GM18870 (cell line): ENCODE measurements around the gene CHRM5.

Experiments
- ATAC-seq: cut with Tn5 transposase; IDR thresholded peaks from one replicate; pipeline ENCODE4 v1.9.1; 2021; ENCODE audit warnings: moderate library complexity; ENCODE audit not compliant: unreplicated experiment

CHRM5 gene

GRCh38 chr15:34084086-34084485 lies 115.8 kb downstream of the CHRM5 start:
- ATAC-seq = no peak

- ATAC-seq = no peak
Observed at GRCh38 chr15:34085746-34086145, 117.4 kb downstream of the CHRM5 start.

DNA sequence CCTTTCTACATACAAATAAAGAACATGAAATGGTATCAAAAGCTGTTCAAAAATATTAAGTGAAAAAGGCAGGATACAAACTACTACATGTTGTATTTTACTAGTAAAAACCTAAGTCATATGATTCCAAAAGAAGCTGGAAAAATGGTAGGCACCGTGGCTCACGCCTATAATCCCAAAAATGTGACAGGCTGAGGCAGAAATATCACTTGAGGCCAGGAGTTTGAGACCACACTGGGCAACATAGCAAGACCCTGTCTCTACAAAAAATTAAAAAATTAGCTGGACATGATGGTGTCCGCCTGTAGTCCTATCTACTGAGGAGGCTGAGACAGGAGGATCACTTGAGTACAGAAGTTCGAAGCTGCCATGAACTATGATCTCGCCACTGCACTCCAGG lies 131.6 kb downstream of the CHRM5 start:
- no peak for ATAC-seq

GRCh38 chr15:34101366-34102174 lies 133.3 kb downstream of the CHRM5 start, which contains the start of the genes EMC7 and PGBD4:
EMC7 (minus strand) TSS chr15:34101862; CDS start chr15:34101839, 23 bp downstream.
PGBD4 (plus strand) TSS chr15:34102083; CDS start chr15:34102532, 449 bp downstream.
- ATAC-seq = peak; percentile 93

DNA sequence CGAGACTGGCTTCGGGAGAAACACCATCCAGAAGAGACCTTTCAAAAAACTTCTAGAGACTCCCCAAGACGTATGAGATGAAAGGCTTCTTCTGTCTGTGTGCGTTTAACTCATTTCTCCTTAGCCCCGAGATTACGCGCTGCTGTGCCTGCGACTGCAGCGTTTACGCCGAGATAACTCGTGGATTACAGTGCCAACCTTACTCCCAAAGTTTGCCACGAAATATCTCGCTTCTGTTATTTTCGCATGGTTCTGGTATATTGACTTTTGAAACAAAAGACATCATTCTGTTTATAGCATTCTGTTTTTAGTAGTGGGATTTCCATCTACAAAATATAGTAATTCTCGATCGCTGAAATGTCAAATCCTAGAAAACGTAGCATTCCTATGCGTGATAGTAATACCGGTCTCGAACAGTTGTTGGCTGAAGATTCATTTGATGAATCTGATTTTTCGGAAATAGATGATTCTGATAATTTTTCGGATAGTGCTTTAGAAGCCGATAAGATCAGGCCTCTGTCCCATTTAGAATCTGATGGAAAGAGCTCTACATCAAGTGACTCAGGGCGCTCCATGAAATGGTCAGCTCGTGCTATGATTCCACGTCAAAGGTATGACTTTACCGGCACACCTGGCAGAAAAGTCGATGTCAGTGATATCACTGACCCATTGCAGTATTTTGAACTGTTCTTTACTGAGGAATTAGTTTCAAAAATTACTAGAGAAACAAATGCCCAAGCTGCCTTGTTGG lies 134.1 kb downstream of the CHRM5 start:
- ATAC-seq = no peak

DNA sequence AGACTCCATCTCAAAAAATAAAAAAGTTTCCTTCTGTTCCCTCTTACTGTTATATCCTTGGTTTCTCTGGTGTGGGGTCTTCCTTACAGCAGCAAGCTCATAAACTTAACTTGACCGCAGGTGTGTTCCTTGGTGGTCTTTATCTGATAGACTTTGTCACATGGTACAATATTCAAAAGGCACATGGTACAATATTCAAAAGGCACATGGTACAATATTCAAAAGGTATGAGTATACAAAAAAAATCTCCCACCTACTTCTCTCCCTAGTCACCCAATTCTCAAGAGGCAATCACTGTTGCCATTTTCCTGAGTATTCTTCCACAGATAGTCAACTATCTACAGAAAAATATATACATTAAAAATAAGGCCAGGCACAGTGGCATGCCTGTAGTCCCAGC lies 138.1 kb downstream of the CHRM5 start:
- no peak for ATAC-seq

- no peak for ATAC-seq
Observed at GRCh38 chr15:34107315-34107714, 139.0 kb downstream of the CHRM5 start.

DNA sequence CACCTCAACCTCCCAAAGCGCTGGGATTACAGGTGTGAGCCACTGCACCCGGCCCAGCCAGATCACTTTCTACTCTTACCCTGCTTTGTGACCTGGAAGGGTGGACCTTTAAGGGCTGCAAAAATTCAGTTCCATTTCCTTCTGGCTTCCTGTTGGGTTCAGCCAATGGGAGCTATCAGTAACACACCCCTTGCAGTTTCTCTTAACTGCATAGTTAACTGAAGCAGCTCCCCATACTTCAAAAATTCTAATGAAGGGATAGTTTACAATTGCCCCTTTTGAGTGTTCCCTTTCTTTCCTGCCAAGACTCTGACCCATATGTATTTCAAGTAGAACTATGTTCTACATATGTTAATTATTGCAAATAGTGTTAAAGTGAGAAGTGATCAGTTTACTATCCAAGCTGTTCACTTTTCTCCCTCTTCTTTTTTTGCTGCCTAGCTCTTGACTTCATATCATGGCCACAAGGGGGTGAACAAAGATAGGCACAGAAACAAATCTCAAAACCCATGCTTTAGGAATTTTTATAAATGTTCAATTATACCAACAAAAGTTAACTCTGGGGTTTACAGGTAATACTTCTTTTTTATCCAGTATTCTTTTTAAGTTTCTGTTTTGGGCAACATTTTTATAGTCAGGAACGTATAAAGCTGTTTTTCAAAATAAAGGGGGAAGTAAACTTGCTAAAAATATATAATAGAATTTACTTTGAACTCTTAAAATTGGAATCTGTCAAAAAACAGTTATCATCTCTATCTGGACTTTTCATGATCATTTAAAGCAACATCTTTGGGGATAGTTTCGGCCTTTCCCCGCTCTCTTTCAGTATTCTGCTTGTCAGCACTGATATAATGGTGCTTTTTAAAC lies 141.7 kb downstream of the CHRM5 start:
- no peak for ATAC-seq

- ATAC-seq = no peak
Observed at GRCh38 chr15:34111488-34111887, 143.2 kb downstream of the CHRM5 start.

DNA sequence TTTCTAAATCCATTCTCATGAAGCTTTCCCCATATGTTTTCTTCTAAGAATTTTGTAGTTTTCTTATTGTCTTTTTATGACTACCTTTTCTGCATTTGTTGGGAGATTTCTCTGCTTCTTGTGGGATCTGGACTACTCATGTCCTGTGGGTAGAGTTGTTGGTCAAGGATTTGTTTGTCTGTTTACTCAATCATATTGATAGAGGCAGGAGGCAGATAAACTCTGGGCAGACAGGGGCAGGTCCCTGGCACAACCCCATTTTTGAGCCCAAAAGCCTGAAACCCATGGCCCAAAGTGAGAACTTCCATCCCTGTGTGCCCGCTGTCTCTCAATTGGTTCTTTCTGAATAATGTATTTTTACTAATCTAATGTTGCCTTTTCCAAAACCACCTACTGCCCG lies 145.9 kb downstream of the CHRM5 start:
- no peak for ATAC-seq

GRCh38 chr15:34114739-34115138 lies 146.4 kb downstream of the CHRM5 start:
- ATAC-seq = no peak

DNA sequence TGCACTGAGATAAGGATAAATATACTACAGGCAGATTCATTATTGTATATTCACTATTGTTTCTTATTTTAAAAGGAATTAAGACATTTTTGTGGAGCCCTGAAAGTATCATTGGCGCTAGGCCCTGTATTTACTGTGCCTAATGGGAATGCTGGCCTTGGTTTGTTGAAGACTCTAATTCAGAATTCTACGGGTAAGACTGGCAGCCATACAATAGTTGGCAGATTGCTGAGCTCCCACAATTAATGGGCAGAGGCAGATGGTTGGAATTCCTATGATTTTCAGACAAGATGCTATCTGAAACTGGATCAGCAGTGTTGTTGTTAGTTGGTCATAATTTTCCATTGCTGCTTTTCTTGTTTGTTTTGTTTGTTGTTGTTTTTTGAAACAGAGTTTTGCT lies 148.3 kb downstream of the CHRM5 start:
- no peak for ATAC-seq
